Lower leg skin (tissue), 4 donors: ENCODE measurements around the gene HEPHL1. TPM values are rescaled to one million over a fixed set of nuclear protein-coding genes. Genes with fewer than 3 reads are reported as not detected.

Source experiments
- DNase-seq, 2 donors: peaks; one replicate each; pipeline ENCODE4 v3.0.0-alpha.2; 2019; ENCODE audit warnings: low spot score in 2 of 2
- H3K4me3 ChIP-seq: fragments of 200-600 bp; sonication (generic); 2 replicates; pipeline ENCODE4 v1.5.1; 2017; ENCODE audit warnings: mild to moderate bottlenecking, low read depth; ENCODE audit not compliant: poor library complexity, severe bottlenecking
- POLR2A ChIP-seq, 2 donors: fragments of 450-650 bp; IDR thresholded peaks; one replicate each; pipeline ENCODE4 v1.6.1; 2016 to 2017; ENCODE audit warnings: antibody characterized with exemption in 2 of 2, mild to moderate bottlenecking in 1 of 2, moderate library complexity in 1 of 2
- WGBS, 2 donors: methylation state at CpG; one replicate each; pipeline ENCODE4 v1.1.5; 2018; 5-methylcytosine and 5-hydroxymethylcytosine counted together
- intact Hi-C: fragments of 100-400 bp; cut with DNase I; formaldehyde crosslinking; loops from one replicate; pipeline ENCODE4 v1.15.0; 2023; ENCODE audit warnings: low total_unique reads
- total RNA-seq, 4 donors: library from RNA; depleted of rRNA; stranded (reverse); fragments of >200 nt; gene quantifications; one replicate each; pipeline ENCODE4 v1.1.0, GENCODE V29; 2016
- TF ChIP-seq, protein P1 (sequence below), 3 donors: fragments of 450-650 bp; IDR thresholded peaks; one replicate each; pipeline ENCODE4 v1.5.1; 2016; ENCODE audit warnings: antibody characterized with exemption in 3 of 3, mild to moderate bottlenecking in 3 of 3, moderate library complexity in 2 of 3

The HEPHL1 gene
- total RNA-seq, 4 donors from 2014 or later, result 0.04 to 6.6 (median 0.93) TPM

DNA sequence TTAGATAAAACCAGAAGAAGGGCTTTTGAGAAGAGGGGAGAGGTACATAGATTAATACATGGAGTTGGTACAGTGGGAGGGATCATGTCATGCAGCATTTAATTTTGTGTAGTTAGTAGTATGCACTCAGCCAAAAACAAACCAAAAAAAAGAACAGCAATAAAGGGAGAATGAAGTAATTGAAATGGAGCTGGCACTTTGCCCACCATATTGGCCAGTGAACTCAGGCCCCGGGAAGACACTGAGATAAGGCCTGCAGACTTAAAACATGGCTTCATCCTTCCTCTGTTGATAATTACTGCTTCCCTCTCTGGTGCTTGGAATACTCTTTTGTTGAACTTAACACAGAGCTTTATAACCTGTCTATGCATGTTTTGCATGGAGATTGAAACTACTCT lies 110.6 kb downstream of the HEPHL1 start:
- no peak overlapping the region for H3K4me3 ChIP-seq
- TF ChIP-seq, protein P1, sequence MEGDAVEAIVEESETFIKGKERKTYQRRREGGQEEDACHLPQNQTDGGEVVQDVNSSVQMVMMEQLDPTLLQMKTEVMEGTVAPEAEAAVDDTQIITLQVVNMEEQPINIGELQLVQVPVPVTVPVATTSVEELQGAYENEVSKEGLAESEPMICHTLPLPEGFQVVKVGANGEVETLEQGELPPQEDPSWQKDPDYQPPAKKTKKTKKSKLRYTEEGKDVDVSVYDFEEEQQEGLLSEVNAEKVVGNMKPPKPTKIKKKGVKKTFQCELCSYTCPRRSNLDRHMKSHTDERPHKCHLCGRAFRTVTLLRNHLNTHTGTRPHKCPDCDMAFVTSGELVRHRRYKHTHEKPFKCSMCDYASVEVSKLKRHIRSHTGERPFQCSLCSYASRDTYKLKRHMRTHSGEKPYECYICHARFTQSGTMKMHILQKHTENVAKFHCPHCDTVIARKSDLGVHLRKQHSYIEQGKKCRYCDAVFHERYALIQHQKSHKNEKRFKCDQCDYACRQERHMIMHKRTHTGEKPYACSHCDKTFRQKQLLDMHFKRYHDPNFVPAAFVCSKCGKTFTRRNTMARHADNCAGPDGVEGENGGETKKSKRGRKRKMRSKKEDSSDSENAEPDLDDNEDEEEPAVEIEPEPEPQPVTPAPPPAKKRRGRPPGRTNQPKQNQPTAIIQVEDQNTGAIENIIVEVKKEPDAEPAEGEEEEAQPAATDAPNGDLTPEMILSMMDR (IDR thresholded peaks at IDR 0.05), result no peak
- no peak for TF ChIP-seq POLR2A (IDR thresholded peaks at IDR 0.05)
- intact Hi-C loops, result no loop called here
- WGBS, 2 donors, result 4 to 16% methylated on average over 1 of the region's 1 CpG
- no peak for DNase-seq

DNA sequence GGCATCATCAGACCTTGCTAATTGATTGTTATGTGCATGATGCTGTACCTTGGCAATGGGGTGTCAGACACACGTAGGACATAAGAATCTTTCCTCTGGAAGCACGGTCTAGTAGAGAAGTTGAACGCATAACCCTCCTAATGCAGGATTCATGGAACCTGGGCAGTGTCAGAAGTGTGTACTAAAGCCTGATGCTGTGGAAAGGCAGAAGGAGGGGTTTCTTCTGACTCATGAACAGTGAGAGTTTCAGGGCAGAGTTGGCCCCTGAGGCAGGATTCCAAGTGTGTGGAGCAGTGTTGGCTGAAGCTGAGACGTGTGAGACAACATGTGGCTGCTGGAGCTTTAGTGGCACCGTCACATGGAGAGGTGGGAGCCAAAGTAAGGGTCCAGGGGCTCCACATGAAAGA lies 111.0 kb downstream of the HEPHL1 start:
- TF ChIP-seq, protein P1 (IDR thresholded peaks at IDR 0.05), result no peak
- no peak for TF ChIP-seq POLR2A (IDR thresholded peaks at IDR 0.05)
- 35 to 38% methylated on average over 5 of the region's 5 CpGs for WGBS, 2 donors
- no peak overlapping the region for H3K4me3 ChIP-seq
- intact Hi-C loops, result no loop called here
- DNase-seq, result peak in 1 of 2 donors; percentile 34

DNA sequence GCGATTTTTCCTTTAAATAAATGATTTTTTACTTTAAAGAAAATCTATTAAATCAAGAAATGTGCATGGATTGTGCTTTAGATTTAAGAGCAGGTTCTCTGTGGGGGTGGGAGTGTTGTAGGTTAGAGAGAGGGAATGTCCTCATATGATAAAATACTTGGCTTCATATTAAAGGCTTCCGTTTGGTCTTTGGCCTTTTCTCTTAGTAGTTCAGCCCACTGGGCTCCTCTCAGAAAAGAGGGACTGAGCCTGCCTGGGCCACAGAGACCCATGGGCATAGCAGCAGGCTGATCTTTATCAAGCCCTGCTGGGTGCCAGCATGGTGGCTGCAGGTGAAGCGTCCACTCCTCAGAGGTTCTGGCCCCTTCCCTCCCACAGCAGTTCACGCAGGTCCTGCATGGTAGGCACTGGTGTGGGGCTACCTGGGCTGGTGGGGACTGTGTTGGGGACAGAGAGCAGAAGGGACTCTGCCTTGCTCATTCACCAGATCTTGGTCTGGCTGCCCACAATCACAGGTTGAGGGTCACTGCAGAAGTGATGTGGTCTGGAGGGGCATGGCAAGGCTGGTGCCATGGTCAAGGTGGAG lies 111.8 kb downstream of the HEPHL1 start:
- WGBS, 2 donors, result 90 to 93% methylated on average over 4 of the region's 4 CpGs
- H3K4me3 ChIP-seq, result no peak overlapping the region
- intact Hi-C loops, result no loop called here
- no peak for DNase-seq
- TF ChIP-seq, protein P1 (IDR thresholded peaks at IDR 0.05), result no peak
- TF ChIP-seq POLR2A (IDR thresholded peaks at IDR 0.05), result no peak

DNA sequence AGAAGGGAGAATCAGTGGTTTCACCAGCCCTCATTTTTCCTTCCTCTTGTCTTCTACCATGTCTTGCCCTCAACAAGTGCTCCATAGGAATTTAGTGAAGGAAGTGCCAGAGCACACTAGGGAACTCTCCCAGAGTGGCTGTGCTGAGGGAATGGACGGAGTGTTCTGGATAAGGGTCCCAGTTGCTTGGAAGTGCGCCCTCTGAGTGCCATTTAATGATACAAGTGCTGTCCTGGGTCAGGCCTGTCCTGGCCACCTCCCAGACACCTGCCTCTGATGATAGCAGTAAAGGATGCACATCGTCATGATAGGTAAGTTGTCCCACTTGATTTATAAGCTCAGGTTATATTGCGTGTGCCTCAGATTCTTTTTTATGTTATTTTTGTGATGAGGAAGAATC lies 112.6 kb downstream of the HEPHL1 start:
- 86 to 93% methylated on average over 4 of the region's 4 CpGs for WGBS, 2 donors
- intact Hi-C loops, result no loop called here
- H3K4me3 ChIP-seq, result no peak overlapping the region
- TF ChIP-seq POLR2A (IDR thresholded peaks at IDR 0.05), result no peak
- TF ChIP-seq, protein P1 (IDR thresholded peaks at IDR 0.05), result no peak
- DNase-seq, result no peak

DNA sequence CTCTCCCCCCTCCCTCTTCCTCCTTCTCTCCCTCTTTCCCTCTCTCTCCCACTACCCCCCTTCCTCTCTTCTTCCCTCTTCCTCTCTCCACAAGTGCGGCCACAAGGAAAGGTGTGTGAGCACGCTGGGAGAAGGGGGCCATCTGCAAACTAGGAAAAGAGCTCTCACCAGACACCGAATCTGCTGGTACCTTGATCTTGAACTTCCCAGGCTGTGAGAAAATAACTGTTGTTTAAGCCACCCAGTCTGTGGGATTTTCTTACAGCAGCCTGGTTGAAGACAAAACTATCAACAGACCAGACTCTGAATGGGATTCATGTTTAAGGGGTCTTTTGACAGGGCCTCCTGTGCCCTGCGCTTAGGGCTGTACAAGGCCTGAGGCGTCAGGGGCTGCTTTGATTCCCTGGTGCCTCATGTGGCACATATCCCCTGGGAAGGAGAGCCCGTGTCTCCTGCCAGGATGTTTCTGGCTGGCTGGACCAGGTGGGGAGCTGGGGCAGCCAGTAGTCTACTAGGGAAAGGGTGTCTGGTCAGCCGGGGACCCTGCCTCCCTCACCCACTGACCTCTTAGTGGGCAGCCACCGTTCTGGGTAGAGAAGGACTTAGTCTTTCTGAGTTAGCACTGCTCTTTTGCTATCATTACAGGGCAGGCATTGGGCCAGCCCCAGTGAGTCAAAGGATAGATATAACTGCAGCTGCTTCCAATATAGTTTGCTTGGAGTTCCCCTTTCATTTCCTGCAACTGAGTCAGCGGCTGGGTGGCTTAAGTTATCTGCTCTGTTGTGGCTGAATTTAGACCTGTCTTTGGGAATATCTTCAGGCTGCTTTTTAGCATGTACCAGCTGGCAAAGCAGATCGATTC lies 113.7 kb downstream of the HEPHL1 start:
- intact Hi-C loops, result no loop called here
- 27 to 33% methylated on average over 10 of the region's 10 CpGs for whole genome bisulfite sequencing, 2 donors
- TF ChIP-seq, protein P1 (IDR thresholded peaks at IDR 0.05), result no peak
- TF ChIP-seq POLR2A (IDR thresholded peaks at IDR 0.05), result no peak
- peak; percentile 75 to 94 for DNase-seq
- H3K4me3 ChIP-seq, result no peak overlapping the region
